ENCODE results near the gene DGAT2.

DGAT2 gene

DNA sequence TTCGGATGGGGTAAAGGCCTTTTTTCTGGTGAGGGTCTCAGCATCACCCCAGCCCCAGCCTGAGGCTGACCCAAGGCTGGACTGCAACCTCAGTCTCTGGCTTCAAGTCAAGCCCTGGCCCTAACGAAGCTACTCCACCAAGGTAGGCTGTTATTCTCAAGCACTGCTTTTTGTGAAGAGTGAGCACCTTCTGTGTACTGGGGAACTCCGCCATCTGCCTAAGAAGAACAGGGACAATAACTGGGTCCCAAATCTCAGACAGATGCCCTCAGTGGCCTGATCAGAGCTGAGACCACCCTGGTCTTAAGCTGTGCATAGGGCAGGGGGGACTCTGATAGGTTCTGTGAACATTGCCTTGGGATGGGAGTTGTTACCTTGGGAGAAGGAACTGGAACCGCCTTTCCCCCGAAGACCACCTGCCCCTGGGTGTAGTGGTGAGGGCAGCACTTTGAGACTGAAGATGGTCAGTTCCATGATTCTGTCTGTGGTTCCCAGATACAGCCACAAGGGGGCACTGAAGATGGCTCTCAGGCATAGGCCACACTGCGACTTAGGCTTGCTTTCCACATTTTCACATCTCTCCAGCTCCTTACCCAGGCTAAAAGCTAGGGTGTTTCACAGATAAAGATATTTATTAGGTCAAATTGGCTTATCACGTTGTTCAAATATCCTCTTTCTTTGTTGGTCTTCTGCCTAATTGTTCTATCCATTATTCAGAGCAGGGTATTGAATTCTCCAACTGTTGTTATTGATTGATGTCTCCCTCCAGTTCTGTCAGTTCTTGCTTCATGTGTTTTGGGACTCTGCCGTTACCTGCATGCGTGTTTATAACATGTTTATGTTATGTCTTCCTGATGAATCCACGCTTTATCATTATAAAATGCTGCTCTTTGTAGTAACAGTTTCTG lies 34.6 kb downstream of the DGAT2 start:
- DNase-seq: no peak

DNA sequence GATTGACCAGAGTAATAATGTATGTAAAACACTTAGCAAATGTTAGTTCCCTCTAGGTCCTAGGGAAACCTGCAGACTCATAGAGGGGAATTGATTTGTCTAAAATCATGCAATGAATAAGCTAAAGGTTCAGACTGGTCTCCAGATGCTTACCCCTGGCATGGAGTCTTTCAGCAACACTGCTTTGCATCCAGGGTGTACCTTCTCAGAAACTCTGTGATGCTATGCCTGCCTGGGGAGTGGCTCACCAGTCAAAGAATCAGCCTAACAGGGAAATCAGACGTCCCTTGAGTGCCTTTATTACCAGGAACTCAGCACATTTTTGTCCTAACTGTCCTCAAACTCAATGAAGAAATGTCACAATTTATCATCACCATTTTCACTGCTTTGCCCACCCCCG lies 40.5 kb downstream of the DGAT2 start:
- DNase-seq: no peak

DNA sequence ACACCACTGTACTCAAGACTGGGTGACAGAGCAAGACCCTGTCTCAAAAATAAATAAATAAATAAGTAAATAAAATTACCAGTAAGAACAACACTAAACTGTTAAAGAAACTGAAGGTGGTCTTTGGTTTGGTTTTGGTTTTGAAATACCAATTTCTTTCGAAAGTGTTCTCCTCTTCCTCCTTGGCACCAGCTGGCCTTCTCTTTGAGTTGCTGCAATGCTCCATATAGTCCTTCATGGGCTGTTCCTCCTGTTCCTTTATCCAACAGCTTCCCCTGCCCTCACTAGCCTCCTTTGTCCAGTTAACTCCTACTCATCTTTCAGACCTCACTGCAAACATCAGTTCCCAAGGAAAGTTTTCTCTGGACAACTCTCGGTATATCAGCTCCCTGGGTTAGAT lies 41.4 kb downstream of the DGAT2 start:
- no peak for DNase-seq

DNA sequence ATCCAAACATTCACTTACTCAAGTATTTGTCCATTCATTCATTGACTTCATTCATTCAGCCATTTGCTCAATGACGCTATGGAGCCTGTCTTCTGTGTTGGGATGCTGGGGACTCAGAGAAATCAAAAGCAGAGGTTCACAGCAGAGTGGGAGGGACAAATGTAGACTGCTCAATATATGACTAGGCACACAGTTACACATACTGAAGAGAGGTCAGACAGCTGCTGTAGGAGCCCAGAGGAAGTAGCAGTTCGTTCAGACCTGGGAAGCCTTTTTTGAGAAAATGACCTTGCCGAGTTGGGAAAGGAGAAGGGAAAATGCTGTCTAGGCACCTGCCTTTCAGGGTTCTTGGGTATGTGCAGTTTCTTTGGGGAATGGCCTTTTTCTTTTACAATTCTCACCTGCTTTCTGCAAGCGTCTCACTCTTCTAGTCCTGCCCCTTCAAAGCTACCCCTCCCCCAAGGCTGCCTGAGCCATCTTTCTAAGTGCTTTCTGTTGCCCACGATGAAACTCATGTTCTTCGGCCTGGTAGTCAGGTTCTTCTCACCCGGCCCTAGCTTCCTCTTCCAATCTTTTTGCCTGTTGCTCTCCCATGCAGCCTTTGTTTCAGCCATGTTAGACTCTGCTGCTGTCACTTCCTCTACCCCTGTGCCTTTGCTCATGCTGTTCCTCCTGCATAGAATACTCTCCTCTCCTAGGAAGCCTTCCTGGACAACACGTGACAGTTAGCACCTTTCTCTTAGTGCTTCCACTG lies 42.2 kb downstream of the DGAT2 start:
- no peak for DNase-seq

DNA sequence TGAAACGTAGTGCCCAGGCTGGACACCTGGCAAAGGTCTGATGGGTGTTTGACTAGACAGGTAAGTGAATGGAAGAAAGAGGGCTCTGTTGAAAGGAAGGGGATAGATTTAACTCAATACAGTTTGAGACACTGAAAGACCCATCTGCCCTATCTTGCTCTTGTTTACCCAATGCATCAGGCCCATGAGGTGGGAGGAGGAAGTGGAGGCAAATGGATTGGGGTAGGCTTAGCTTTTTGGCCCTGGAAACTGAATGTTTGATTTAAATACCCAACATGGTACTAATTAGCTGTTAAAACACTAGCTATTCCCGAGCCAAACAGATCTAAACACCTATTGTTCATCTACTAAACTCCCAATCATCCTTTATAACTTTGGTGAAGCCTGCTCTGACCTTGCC lies 42.9 kb downstream of the DGAT2 start:
- no peak for DNase-seq

DNA sequence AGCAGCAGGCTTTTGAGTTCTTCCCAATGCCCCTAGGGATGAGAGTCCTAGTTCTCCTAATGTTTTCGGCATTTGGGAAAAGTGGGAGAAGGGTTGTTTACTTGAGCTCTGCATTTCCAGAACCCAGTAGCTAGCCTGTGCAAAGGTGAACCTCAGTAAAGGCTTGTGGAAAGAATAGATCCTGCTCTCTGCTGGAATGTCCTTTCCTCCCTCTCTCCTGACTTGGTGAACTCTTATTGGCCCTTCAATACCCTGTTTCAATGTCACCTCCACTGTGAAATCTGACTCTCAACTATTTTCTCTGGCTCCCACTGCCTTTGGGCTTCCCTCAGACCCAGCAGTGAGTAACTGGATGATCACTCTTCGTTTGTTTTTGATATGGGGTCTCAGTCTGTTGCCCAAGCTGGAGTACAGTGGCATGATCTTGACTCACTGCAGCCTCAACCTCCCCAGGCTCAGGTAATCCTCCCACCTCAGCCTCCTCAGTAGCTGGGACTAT lies 44.0 kb downstream of the DGAT2 start:
- no peak for DNase-seq

DNA sequence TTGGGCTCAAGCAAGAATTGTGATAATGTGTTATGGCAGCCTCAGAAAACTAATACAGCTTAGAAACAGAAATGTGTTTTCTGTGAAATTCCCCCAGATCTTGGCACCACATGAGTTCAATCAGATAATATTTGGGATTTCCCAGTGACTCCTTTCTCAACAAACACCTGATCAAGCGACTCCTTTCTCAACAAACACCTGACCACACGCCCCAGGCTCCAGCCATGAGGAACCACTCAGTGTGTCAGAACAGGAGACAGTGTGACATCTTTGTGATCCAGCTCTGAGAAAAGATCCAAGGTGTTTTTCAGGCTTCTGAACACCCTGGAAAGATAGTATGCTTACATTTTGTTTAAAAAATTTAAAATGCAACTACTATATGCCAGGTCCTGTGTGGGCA lies 44.5 kb downstream of the DGAT2 start:
- DNase-seq: no peak

DNA sequence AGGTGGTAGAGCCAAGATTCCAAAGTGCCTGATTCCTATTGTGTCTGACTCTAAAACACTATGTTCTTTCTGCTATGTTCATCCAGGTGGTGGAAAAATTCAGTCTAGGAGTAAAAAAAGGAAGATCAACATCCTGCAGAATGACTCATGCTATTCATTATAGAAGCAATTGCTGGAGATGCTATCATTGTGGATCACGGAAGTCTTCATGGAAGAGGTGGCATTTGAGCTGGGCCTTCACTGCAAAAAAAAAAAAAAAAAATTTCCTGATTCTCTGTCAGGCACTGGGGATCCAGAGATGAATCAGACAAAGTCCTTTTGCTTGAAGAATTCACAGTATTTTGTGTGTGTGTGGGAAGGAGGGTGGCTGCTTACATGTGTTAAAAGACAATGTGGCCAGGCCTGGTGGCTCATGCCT lies 45.1 kb downstream of the DGAT2 start:
- DNase-seq: no peak

DNA sequence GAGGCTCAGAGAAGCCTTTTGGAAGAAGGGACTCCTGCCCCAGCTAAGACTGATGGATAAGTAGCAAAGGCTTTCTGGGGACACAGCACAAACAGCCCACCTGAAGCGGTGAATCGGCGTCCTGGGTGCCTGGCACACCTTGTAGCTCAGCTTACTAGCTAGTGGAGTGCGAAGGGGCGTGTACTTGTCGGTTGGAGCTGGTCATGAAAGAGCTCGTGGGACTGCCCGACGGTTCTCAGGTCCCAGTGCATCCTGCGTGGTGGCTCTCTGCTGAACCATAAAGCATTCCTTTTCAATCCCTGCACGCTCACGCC lies 45.7 kb downstream of the DGAT2 start:
- peak; percentile 73 for DNase-seq

DNA sequence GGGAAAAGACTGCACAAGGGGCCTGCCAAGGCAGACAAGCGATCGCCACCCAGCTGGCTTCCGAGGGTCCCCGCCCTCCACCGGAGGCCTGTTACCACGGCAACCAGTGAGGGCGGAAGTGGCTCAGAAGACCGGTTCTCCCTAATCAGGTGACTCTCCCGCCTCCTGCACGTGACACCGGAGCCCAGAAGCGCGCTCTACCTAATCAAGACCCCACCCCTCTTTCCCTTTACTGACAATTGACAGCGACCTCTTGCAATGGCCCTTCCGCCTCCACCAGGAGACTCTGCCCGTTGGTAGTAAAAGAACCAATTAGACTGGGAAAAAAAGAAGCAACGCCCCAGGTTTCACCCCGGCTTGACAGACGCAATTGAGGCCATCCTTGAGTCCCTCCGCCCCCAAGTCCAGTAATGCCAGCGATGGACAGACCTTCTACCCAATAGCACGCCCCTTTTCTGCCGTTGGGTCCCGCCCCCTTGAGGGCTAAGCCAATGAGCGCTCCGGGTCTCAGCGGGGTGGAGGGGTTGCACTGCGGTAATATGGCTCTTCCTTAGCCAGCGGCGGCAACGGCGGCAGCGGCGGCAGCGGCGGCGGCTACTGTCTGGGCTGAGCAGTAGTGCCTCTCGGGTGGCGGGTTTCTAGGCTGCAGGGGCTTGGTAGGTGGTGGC lies 46.2 kb downstream of the DGAT2 start, which contains the start of gene UVRAG:
Gene UVRAG (plus strand): TSS at position 534 of the 668 bp plus-strand sequence. CDS start 198 bp downstream, outside the sequence.
- peak; percentile 99 for DNase-seq

DNA sequence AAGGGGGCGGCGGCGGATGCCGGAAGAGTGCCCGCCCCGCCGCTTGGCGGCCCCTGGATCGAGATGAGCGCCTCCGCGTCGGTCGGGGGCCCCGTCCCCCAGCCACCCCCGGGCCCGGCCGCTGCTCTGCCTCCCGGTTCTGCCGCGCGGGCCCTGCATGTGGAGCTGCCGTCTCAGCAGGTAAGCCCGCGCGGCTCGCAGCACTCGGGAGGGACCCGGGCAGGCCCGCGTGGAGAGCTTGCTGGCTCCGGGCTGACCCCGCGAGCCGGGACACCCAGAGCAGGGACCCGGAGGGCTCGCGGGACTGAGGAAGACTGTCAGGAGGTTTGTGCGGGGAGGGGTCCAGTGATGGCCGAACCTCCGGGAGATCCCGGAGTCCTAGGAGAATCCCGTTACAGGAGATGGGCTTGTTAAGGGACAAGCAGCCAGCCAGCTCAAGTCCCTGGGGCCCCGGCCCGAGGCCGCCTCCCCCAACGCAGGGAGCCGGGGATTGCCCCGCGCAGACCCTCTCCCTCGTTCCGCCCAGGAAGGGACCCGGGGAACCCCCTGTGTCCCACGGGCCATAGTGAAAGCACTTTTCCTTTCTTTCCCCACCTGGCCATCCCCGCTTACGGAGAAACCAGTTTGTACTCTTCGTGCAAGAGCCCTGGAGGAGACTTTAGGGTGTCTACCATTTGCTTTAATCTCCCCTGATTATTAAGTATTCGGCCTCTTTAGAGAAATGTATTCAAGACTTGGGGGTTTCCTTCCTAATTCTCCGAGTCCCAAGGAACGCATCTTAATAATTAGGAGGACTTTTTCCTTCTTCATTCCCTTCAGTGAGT lies 47.0 kb downstream of the DGAT2 start:
- DNase-seq: no peak

DNA sequence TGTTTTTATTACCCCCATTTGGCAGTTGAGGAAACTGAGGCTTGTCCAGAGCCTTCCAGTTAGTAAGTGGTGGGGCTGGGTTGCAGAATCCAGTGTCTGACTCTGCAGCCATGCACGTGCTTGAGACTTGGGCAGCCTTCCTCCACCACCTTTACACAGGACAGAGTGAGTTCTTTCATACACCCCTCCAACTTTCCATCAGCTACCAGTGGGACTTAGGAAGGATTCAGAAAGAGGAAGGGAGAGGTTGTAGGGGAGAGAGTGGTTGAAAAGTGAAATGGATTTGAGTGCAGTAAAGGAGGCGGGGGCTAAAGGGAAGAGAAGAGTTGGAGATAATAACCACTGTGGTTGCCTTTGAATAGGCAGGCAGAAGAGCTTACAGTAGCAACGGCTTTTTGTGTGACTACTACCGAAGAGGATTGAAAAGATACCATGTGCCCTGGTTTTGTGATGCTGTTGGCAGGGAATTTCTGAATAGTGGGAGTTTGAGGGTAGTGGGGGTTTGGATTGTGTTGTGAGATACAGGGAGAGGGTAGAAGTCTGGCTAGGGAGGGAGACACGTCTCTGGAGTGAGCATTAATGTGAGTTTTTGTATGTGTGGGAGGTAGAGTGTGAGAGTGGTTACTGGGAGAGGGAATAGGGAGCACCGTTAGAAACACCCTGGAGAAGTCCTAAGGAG lies 48.1 kb downstream of the DGAT2 start:
- DNase-seq: no peak

DNA sequence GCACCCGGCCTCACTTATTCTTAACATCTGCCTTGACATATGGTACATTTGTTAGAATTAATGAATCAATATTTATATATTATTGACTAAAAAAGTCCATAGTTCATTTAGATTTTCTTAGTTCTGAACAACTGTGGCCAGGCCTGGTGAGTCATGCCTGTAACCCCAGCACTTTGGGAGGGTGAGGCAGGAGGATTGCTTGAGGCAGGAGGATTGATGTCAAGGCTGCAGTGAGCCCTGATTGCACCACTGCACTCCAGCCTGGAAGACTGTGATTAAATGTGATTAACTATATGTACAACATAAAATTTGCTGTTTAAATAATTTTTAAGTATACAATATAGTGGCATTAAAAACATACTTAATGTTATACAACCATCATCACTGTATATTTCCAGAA lies 52.1 kb downstream of the DGAT2 start:
- no peak for DNase-seq

DNA sequence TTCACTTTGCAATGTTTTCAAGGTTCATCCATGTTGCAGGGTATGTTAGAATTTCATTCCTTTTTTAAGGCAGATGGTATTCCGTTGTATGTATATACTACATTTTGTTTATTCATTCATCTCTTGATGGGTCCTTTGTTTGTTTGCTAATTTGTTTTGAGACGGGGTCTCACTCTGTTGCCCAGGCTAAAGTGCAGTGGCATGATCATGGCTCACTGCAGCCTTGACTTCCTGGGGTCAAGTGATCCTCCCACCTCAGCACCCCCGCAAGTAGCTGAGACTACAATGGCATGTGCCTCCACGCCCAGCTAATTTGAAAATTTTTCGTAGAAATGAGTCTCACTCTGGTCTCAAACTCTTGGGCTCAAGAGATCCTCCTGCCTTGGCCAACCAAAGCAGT lies 52.6 kb downstream of the DGAT2 start:
- no peak for DNase-seq

DNA sequence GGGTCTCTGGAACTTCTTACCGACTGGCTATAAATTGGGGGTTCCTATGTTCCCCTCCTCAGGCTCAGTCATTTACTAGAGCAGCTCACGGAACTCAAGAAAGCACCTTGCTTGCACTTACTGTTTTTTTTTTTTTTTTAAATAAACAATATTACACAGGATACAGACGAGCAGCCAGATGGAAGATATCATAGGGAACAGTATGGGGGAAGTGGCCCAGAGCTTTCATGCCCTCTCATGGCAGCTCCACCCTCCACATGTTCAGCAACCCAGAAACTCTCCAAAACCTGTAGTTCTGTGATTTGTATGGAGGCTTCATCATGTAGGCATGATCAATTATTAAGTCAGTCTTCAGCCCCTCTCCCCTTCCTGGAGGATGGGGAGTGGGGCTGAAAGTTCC lies 54.0 kb downstream of the DGAT2 start:
- DNase-seq: no peak

DNA sequence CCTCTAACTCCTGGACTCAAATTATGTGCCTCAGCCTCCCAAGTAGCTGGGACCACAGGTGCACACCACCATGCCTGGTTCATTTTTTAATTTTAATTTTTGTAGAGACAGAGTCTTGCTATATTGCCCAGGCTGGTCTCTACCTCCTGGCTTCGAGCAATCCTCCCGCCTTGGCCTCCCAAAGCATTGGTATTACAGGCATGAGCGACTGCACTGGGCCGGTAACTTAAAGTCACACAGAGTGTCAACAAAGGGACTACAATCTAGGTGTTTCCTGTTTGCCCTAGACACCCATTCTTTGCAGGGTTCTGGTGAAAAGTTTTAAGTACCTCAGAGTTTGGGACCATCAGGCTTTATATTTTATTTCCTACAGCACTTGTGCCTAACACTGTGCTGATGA lies 54.8 kb downstream of the DGAT2 start:
- DNase-seq: no peak

DNA sequence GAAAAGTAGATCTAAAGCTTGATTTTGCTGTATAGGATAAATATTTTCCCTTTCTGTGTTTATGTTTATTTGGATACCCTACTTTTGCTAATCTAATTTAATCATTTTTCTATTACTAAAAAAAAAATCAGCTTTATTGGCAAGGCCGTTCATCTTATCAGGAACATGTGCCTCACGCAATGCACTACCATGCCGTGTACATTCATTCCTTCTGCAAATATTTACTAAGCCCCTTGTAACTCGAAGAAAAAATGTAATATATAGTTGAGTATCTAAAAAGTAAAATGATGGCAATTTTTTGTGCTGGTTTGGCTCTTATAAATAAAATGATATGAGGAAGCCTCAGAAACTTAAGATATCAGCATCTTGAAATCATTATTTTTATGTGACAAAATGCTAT lies 55.4 kb downstream of the DGAT2 start:
- DNase-seq: no peak

DNA sequence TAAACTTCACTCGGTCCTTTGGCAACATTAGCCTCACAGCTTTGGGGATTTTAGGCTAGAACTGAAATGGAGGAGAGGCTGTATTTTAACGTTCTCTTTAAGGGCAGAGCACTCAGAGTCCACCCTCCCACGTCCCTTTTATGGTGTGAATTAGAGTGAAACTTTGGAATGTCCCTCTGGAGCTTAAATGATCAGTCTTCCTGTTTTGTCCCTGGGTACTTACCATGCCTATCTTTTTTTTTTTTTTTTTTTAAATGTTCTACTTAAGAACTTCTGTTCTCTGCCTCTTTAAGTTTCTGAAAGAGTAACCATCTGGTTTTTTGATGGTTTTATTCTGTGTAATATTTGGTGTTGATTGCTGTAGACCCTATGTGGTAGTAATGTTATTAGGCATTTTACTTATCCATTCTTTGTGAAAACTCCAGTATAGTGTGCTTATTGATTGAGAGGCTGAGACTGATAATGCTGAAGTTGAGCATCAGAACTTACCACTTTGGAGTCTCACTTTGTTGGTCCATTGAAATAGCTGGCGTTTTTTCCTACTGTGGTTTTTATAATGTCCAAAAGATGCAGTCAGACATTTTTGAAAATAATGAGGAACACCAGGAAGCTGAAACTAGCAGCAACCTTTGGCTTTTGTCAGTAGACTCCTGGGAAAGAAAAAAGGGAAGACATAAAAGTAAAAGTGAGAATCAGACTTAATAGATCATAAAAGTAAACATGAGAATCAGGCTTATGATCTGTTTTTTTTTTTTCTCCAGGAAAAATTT lies 58.1 kb downstream of the DGAT2 start:
- DNase-seq: no peak

DNA sequence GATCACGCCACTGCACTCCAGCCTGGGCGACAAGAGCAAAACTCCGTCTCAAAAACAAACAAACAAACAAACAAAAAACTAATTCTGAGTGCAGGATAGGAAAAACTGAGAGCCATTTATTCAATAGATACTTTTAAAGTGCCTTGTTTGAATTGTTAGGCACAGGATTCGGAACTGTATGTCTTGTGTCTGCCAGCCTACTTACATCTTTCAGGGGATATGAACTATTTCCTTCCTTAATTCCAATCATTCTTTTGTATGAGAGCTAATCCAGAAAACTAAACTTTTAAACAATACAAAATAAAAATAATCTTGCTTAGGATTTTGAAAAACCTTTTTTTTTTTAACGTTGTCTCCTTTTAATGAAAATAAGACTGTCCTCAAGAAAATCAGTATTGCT lies 59.0 kb downstream of the DGAT2 start:
- DNase-seq: no peak

DNA sequence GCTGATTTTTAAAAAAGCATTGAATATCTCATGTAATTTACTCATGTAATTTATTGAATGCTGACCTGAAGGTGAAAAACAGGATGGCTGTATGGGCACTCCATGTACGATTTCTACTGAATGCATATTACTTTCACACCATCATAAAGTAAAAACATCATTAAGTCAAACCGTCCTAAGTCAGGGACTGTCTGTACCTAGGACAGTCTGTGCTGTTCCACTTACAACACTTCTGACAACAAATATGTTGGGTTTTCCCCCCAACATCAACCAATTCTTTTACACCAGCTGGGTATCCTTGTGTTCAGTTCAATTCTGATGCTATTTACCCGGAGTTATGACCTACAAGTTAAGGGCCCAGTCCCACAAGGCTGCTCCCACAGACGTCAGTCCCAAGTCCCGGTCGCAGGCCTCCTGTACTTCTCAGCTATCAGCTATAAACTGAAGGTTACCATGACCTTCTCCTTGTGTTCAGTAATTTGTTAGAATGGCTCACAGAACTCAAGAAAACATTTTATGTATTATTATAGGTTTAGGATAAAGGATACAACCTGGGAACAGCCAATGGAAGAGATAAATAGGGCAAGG lies 63.4 kb downstream of the DGAT2 start:
- no peak for DNase-seq

DNA sequence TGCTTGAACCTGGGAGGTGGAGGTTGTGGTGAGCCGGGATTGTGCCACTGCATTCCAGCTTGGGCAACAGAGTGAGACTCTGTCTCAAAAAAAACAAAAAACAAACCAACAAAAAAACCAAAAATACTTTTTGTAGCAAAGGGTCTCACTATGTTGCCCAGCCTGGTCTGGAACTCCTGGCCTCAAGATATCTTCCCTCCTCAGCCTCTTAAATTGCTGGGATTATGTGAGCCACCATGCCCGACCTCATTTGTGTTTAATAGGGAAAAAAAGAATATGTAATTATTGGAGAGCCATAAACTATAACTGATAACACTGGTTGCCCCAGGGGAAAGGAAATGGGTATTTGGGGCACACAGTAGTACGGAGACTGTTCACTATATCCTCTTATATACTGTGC lies 66.2 kb downstream of the DGAT2 start:
- DNase-seq: no peak
